ENCODE results near the gene C15orf62.

Gene C15orf62

GRCh38 chr15:40806672-40807027 is 36.9 kb downstream of the C15orf62 start:
- TF ChIP-seq CTCF (IDR thresholded peaks at IDR 0.05; ENCODE audit: extremely low read depth, insufficient read depth, missing control alignments) = no peak
- DNase-seq (ENCODE audit: low spot score) = no peak
- in situ Hi-C loops (cut with MboI; ENCODE audit: low pct_unique_long_range_greater_than_20kb, low sequenced_read_pairs, unreplicated experiment) = no loop called here

- DNase-seq (ENCODE audit: low spot score) = peak; percentile 89
- in situ Hi-C loops (cut with MboI; ENCODE audit: low pct_unique_long_range_greater_than_20kb, low sequenced_read_pairs, unreplicated experiment) = no loop called here
These were observed 37.5 kb downstream of the C15orf62 start, which contains the start of the genes DNAJC17 and ZFYVE19 for GRCh38 chr15:40807028-40807887. DNAJC17 (minus strand) TSS chr15:40807473; CDS start chr15:40807446, 27 bp downstream. ZFYVE19 (plus strand) TSS chr15:40807089; CDS start chr15:40807590, 501 bp downstream.

GRCh38 chr15:40807888-40808461 is 38.2 kb downstream of the C15orf62 start:
- in situ Hi-C loops (cut with MboI; ENCODE audit: low pct_unique_long_range_greater_than_20kb, low sequenced_read_pairs, unreplicated experiment) = no loop called here
- no peak for TF ChIP-seq CTCF (IDR thresholded peaks at IDR 0.05; ENCODE audit: extremely low read depth, insufficient read depth, missing control alignments)
- DNase-seq (ENCODE audit: low spot score) = no peak

More at GRCh38 chr15:40807028-40807887, 37.5 kb downstream of the C15orf62 start, which contains the start of the genes DNAJC17 and ZFYVE19:
- TF ChIP-seq CTCF (IDR thresholded peaks at IDR 0.05; ENCODE audit: extremely low read depth, insufficient read depth, missing control alignments) = no peak

GRCh38 chr15:40808861-40809450 is 39.2 kb downstream of the C15orf62 start:
- DNase-seq (ENCODE audit: low spot score) = peak; percentile 46
- in situ Hi-C loops (cut with MboI; ENCODE audit: low pct_unique_long_range_greater_than_20kb, low sequenced_read_pairs, unreplicated experiment) = no loop called here

GRCh38 chr15:40812721-40813425 is 43.1 kb downstream of the C15orf62 start:
- in situ Hi-C loops (cut with MboI; ENCODE audit: low pct_unique_long_range_greater_than_20kb, low sequenced_read_pairs, unreplicated experiment) = no loop called here
- no peak for DNase-seq (ENCODE audit: low spot score)
- no peak for TF ChIP-seq CTCF (IDR thresholded peaks at IDR 0.05; ENCODE audit: extremely low read depth, insufficient read depth, missing control alignments)

More at GRCh38 chr15:40808861-40809450, 39.2 kb downstream of the C15orf62 start:
- no peak for TF ChIP-seq CTCF (IDR thresholded peaks at IDR 0.05; ENCODE audit: extremely low read depth, insufficient read depth, missing control alignments)
